ENCODE data around the gene OBSCN.
A peak's percentile ranks its signal among the peaks of the same experiment; 100 is the strongest.
"Not testable (repeated sequence)": the region's sequence is repeated elsewhere in the genome, so short reads cannot be mapped to it uniquely, and the experiment has no call there.

Gene OBSCN

GRCh38 chr1:228184152-228184551, 23.7 kb upstream of the OBSCN start:
- no peak for DNase-seq (ENCODE audit: low read depth in 3 of 3)

- DNase-seq (ENCODE audit: low read depth in 3 of 3), result peak in 1 of 3 experiments; percentile 23
These were observed 22.2 kb upstream of the OBSCN start for GRCh38 chr1:228185641-228185965.

DNA sequence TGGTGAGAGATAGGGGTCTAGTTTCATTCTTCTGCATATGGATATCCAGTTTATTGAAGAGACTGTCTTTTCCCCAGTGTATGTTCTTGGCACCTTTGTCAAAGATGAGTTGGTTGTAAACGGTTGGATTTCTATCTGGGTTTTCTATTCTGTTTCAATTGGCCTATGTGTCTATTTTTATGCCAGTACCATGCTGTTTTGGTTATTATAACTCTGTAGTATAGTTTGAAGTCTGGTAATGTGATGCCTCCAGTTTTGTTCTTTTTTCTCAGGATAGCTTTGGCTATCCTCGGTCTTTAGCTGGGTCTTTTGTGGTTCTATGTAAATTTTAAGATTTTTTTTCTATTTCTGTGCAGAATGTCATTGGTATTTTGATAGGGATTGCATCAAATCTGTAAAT, 19.6 kb upstream of the OBSCN start:
- not testable (repeated sequence) for DNase-seq (ENCODE audit: low read depth in 3 of 3)

- no peak for DNase-seq (ENCODE audit: low read depth in 3 of 3)
These were observed 17.7 kb upstream of the OBSCN start for GRCh38 chr1:228190182-228190581.

DNA sequence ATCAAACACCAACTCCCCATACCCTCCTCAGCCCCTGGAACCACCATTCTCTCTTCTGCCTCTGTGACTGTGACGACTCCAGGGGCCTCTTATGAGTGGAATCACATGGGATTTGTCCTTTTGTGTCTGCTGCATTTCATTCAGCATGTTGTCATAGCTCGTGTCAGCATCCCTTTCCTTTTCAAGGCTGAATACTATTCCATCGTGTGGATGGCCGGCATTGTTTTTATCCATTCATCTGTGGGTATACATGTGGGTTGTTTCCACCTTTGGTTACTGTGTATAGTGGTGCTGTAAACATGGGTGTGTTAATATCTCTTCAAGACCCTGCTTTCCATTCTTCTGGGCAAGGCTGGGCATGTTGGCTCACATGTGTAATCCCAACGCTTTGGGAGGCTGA, 17.1 kb upstream of the OBSCN start:
- DNase-seq (ENCODE audit: low read depth in 3 of 3), result no peak

- DNase-seq (ENCODE audit: low read depth in 3 of 3), result no peak
These were observed 13.4 kb upstream of the OBSCN start for GRCh38 chr1:228194436-228194835.

GRCh38 chr1:228194921-228195812, 12.7 kb upstream of the OBSCN start:
- no peak for DNase-seq (ENCODE audit: low read depth in 3 of 3)

GRCh38 chr1:228197555-228198147, 10.2 kb upstream of the OBSCN start:
- DNase-seq (ENCODE audit: low read depth in 3 of 3), result no peak

DNA sequence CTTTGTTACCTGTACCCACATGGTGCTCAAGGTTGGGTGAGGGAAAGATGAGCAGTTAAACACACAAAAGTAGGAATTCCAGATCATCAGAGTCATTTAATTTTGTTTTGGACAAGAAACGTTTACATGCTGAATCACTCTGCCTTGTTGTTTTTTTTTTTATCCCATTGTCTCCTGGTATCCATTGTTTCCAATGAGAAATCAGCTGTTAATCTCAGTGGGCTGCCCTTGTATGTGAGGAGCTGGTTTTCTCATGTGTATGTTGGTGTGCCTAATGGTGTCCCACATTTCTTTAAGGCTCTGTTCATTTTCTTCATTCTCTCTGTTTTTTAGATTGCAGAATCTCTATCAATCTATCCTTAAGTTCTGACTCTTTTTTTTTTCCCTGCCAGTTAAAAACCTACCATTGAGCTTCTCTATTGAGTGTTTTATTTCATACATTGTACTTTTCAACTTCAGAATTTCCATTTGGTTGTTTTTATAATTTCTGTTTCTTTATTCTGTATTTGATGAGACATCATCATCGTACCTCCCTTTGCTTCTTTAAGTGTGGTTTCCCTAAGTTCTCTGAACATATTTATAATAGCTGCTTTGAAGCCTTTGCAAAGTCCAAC, 8.8 kb upstream of the OBSCN start:
- no peak for DNase-seq (ENCODE audit: low read depth in 3 of 3)

- DNase-seq (ENCODE audit: low read depth in 3 of 3), result no peak
These were observed 2.9 kb upstream of the OBSCN start for GRCh38 chr1:228204958-228205357.

GRCh38 chr1:228205526-228206436, 2.1 kb upstream of the OBSCN start:
- no peak for DNase-seq (ENCODE audit: low read depth in 3 of 3)

GRCh38 chr1:228206582-228207351, 1.1 kb upstream of the OBSCN start:
- DNase-seq (ENCODE audit: low read depth in 3 of 3), result no peak

- no peak for DNase-seq (ENCODE audit: low read depth in 3 of 3)
These were observed 448 bp upstream of the OBSCN start for GRCh38 chr1:228207381-228207810.

- no peak for DNase-seq (ENCODE audit: low read depth in 3 of 3)
These were observed 1.1 kb downstream of the OBSCN start for GRCh38 chr1:228208831-228209551.

DNA sequence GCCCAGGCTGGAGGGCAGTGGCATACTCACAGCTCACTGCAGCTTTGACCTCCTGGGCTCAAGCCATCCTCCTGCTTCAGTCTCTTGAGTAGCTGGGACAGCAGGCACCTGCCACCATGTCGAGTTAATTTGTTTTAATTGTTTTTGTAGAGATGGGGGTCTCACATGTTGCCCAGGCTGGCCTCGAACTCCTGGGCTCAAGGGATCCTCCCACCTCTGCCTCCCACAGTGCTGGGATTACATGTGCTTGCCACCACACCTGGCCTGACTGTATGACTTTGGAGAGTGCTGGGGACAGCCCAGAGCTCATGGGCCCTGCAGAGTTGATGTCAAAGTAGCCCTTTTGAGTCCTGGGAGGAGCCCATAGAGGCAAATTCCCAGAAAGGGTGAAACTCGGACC, 1.8 kb downstream of the OBSCN start:
- no peak for DNase-seq (ENCODE audit: low read depth in 3 of 3)

DNA sequence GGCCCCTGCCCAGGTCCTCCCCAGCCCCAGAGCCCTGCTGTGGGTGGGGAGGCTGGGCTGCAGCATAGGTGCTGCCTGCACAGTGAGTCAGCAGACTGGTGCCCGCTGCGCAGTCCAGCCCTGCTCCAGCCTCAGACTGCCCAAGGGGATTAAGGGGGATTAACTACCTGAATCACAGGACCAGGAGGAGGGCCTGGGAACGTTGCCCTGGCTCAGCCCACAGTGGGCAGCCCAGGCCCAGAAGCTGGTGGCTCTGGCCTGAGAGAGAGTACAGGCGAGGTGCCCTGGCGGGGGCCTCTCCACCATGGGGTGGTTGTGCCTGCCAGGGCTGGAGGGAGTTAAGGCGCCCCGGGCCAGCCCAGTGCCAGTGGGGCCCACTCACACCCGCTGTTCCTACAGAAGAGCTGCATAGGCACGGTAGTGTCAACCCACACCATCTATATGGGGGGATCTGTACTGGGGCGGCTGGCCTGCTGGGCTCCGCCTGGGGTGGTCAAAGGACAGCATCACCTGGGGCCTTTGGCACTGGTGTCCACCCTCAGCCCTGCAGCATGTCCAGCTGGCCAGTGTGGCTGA, 2.3 kb downstream of the OBSCN start:
- no peak for DNase-seq (ENCODE audit: low read depth in 3 of 3)

DNA sequence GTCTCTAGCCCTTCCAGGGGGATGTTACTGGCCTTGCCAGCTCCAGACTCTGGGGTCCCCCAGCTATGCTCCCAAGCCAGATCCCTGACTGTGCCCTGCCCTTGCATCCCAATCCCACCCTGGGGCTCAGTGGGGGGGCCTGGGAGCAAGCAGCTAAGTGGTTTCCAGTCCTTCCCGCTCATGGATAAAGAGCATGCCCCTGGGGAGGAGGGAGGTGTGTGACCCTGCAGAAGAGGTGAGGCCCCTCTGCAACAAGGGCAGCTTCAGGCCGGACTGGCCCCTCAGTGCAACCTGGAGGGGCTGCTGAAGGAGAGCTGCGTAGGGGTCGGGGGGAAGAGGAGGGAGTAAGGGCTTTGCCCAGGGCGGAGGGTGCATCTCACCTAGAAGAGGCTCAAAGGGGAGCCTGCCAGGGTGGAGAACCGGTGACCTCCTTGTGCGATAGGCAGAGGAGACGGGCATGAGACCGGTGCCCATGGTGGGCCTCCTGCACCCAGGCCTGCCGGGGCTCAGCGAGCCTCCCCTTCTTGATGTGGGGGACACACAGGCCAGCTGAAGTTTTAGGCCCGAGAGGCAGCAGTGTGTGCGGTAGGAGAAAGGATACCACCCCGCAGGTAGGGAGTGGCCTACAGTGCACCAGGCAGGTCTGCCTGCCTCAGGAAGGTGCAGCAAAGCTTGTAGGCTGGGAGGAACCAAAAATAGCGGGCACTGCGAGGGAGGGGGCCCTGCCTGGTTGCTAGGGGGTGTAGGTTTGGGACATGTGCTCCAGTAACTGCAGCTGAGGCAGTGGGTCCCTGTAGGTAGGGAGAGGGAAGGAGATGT, 3.1 kb downstream of the OBSCN start:
- DNase-seq (ENCODE audit: low read depth in 3 of 3), result no peak

- DNase-seq (ENCODE audit: low read depth in 3 of 3), result no peak
These were observed 3.9 kb downstream of the OBSCN start for GRCh38 chr1:228211531-228212414.
